ENCODE data around the gene ING4.

Gene ING4

DNA sequence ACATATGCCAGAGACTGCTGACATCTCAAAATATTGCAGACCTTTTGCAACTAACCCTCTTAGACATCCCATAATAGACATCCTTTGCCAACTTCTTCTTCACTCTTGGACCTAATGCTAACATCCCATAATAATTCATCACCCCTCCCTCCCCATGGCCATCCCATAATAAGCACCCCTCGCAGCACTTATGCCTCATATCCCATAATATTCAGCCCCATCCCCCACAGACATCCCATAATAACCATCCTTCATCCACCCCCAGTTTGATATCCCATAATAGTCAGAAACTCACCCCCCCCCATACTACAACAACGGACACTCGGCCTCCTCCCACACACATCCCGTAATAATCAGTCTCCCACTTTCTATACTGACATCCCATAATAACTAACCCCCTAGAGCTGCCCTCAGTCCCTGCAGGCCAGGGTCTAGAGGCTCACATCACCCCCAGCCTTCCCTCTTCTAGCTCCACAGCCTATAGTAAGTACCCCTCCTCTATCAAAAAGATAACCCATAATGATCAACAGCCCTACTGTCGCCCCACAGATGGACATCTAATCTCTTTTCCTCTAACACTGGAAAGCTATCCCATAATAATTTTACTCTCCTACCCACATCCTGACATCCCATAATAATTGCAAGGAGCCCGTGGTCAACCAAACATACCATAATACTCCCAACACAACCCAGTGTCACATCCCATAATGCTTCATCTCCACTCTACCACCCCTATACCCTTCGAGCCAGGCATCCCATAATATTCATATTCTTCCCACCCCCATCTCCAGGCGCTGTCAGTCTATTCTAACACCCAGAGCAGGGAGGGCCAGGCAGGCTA is 54.9 kb downstream of the ING4 start:
- H3K27ac Mint-ChIP-seq = no peak overlapping the region
- TF ChIP-seq CTCF (IDR thresholded peaks at IDR 0.05; ENCODE audit: unreplicated experiment in 3 of 3) = no peak
- H3K9me3 Mint-ChIP-seq = no peaks in the 10 kb centered on the region
- H3K36me3 Mint-ChIP-seq (ENCODE audit: low read depth) = peaks cover 26% of the 10 kb centered on the region
- H3K4me1 Mint-ChIP-seq = peaks cover 50% of the 10 kb centered on the region
- H3K27me3 Mint-ChIP-seq (ENCODE audit: low read depth) = no peaks in the 10 kb centered on the region
- no peak overlapping the region for H3K4me3 Mint-ChIP-seq

GRCh38 chr12:6606331-6607131 is 56.4 kb downstream of the ING4 start:
- peaks cover 40% of the 10 kb centered on the region for H3K36me3 Mint-ChIP-seq (ENCODE audit: low read depth)
- no peak for TF ChIP-seq CTCF (IDR thresholded peaks at IDR 0.05; ENCODE audit: unreplicated experiment in 3 of 3)
- H3K4me3 Mint-ChIP-seq = peak overlapping the region in 1 of 3 experiments; percentile 97
- no peaks in the 10 kb centered on the region for H3K9me3 Mint-ChIP-seq
- peak overlapping the region in 2 of 3 experiments; percentile 88 to 92 for H3K27ac Mint-ChIP-seq
- peaks cover 53% of the 10 kb centered on the region for H3K4me1 Mint-ChIP-seq
- H3K27me3 Mint-ChIP-seq (ENCODE audit: low read depth) = no peaks in the 10 kb centered on the region

GRCh38 chr12:6605421-6606330 is 57.2 kb downstream of the ING4 start:
- H3K4me1 Mint-ChIP-seq = peaks cover 49% of the 10 kb centered on the region
- H3K27ac Mint-ChIP-seq = peak overlapping the region; percentile 88 to 93 (median 92)
- peak overlapping the region in 1 of 3 experiments; percentile 97 for H3K4me3 Mint-ChIP-seq
- no peaks in the 10 kb centered on the region for H3K9me3 Mint-ChIP-seq
- H3K36me3 Mint-ChIP-seq (ENCODE audit: low read depth) = peaks cover 49% of the 10 kb centered on the region
- TF ChIP-seq CTCF (IDR thresholded peaks at IDR 0.05; ENCODE audit: unreplicated experiment in 3 of 3) = no peak
- no peaks in the 10 kb centered on the region for H3K27me3 Mint-ChIP-seq (ENCODE audit: low read depth)

GRCh38 chr12:6604259-6605029 is 58.5 kb downstream of the ING4 start:
- Mint-ChIP-seq H3K27me3 (ENCODE audit: low read depth) (no peaks in the 10 kb centered on the region), H3K27ac (peak overlapping the region; percentile 88 to 93 (median 92)), H3K4me1 (peaks cover 52% of the 10 kb centered on the region), H3K9me3 (no peaks in the 10 kb centered on the region), H3K36me3 (ENCODE audit: low read depth) (peaks cover 61% of the 10 kb centered on the region), H3K4me3 (peak overlapping the region in 1 of 3 experiments; percentile 97)
- TF ChIP-seq CTCF (IDR thresholded peaks at IDR 0.05; ENCODE audit: unreplicated experiment in 3 of 3) = no peak

DNA sequence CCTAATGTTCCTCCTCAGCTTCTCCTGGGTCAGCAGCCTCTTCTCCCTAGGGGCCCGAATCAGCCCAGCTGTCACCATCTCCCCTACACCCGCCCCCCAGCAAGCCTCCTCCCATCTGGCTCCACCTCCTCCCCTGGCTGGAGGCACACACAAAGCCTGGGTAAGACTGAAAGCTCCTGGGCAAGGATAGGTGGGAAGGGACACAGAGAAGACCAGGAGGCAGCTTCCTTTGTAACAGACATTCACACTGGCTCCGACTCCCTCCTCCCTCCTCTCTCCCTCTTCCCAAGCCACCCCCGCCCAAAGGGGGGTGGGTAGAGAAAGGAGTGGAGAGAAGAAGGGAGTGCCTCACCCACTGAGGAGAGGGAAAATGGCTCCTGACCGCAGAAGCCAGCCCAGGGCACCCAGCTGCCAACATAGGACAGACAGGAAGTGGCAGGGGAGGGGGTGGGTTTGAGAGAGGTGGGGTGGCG is 59.8 kb downstream of the ING4 start:
- H3K4me3 Mint-ChIP-seq = peak overlapping the region in 1 of 3 experiments; percentile 97
- H3K9me3 Mint-ChIP-seq = no peaks in the 10 kb centered on the region
- H3K4me1 Mint-ChIP-seq = peaks cover 53% of the 10 kb centered on the region
- no peaks in the 10 kb centered on the region for H3K27me3 Mint-ChIP-seq (ENCODE audit: low read depth)
- peaks cover 72% of the 10 kb centered on the region for H3K36me3 Mint-ChIP-seq (ENCODE audit: low read depth)
- peak overlapping the region; percentile 88 to 94 (median 92) for H3K27ac Mint-ChIP-seq
- no peak for TF ChIP-seq CTCF (IDR thresholded peaks at IDR 0.05; ENCODE audit: unreplicated experiment in 3 of 3)

Data from nephron (organoid).